ENCODE measurements around the gene ADGRA3.

The ADGRA3 gene

DNA sequence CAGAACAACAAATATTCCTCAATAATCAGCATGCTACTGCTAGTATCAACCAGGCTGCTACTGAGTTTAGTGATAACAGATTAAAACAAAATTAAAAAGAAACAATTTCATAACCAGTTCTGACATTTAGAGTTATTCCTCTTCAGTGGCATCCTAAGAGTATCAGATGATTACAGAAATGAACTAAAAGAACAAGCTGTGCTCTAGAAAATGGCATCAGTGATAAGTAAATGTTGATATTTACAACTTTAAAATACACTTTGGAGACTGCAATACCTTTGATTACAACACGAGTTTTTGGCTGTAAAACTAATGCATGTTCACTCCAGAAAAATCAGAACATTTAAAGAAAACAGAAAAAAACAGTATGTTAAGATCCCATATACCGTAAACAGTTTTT is 72.9 kb downstream of the ADGRA3 start:
- H3K4me3 ChIP-seq (replicated peaks; ENCODE audit: insufficient read depth, low read length), result no peak overlapping the region
- H3K27ac ChIP-seq (replicated peaks), result no peak overlapping the region
- DNase-seq (ENCODE audit: low read depth in 1 of 2, low spot score in 1 of 2), result no peak
- no peaks in the 10 kb centered on the region for H3K27me3 ChIP-seq (ENCODE audit: insufficient read depth, poor library complexity, severe bottlenecking)
- no peak for TF ChIP-seq POLR2AphosphoS5 (IDR thresholded peaks at IDR 0.05; ENCODE audit: low read depth)

DNA sequence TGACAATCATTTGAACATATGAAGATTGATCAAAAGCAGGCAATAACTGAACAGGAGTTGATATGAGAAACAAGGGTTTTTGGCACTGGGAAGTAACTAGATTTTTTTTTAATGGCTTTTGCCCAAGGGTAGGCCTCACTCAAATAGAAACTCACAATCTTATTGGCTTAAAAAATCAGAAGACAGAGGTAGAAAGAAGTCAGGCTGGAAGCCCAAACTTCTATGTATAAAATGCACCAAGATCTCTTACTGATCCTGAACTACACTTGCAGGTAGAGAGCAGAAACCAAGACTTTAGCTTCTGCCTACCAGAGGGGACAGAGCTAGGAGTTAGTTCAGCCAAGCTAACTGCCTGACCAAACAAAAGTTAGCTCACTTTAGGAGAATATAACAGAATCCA is 74.9 kb downstream of the ADGRA3 start:
- H3K27ac ChIP-seq (replicated peaks), result no peak overlapping the region
- no peak for DNase-seq (ENCODE audit: low read depth in 1 of 2, low spot score in 1 of 2)
- no peak for TF ChIP-seq GABPA (IDR thresholded peaks at IDR 0.05; ENCODE audit: low read depth)
- TF ChIP-seq, protein P1, sequence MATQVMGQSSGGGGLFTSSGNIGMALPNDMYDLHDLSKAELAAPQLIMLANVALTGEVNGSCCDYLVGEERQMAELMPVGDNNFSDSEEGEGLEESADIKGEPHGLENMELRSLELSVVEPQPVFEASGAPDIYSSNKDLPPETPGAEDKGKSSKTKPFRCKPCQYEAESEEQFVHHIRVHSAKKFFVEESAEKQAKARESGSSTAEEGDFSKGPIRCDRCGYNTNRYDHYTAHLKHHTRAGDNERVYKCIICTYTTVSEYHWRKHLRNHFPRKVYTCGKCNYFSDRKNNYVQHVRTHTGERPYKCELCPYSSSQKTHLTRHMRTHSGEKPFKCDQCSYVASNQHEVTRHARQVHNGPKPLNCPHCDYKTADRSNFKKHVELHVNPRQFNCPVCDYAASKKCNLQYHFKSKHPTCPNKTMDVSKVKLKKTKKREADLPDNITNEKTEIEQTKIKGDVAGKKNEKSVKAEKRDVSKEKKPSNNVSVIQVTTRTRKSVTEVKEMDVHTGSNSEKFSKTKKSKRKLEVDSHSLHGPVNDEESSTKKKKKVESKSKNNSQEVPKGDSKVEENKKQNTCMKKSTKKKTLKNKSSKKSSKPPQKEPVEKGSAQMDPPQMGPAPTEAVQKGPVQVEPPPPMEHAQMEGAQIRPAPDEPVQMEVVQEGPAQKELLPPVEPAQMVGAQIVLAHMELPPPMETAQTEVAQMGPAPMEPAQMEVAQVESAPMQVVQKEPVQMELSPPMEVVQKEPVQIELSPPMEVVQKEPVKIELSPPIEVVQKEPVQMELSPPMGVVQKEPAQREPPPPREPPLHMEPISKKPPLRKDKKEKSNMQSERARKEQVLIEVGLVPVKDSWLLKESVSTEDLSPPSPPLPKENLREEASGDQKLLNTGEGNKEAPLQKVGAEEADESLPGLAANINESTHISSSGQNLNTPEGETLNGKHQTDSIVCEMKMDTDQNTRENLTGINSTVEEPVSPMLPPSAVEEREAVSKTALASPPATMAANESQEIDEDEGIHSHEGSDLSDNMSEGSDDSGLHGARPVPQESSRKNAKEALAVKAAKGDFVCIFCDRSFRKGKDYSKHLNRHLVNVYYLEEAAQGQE (IDR thresholded peaks at IDR 0.05; ENCODE audit: insufficient replicate concordance, low read depth), result no peak
- TF ChIP-seq, protein P2, sequence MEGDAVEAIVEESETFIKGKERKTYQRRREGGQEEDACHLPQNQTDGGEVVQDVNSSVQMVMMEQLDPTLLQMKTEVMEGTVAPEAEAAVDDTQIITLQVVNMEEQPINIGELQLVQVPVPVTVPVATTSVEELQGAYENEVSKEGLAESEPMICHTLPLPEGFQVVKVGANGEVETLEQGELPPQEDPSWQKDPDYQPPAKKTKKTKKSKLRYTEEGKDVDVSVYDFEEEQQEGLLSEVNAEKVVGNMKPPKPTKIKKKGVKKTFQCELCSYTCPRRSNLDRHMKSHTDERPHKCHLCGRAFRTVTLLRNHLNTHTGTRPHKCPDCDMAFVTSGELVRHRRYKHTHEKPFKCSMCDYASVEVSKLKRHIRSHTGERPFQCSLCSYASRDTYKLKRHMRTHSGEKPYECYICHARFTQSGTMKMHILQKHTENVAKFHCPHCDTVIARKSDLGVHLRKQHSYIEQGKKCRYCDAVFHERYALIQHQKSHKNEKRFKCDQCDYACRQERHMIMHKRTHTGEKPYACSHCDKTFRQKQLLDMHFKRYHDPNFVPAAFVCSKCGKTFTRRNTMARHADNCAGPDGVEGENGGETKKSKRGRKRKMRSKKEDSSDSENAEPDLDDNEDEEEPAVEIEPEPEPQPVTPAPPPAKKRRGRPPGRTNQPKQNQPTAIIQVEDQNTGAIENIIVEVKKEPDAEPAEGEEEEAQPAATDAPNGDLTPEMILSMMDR (IDR thresholded peaks at IDR 0.05; ENCODE audit: insufficient read depth, low read length), result no peak
- TF ChIP-seq SPI1 (IDR thresholded peaks at IDR 0.05; ENCODE audit: borderline replicate concordance, low read depth), result no peak
- TF ChIP-seq POLR2AphosphoS5 (IDR thresholded peaks at IDR 0.05; ENCODE audit: low read depth), result no peak

DNA sequence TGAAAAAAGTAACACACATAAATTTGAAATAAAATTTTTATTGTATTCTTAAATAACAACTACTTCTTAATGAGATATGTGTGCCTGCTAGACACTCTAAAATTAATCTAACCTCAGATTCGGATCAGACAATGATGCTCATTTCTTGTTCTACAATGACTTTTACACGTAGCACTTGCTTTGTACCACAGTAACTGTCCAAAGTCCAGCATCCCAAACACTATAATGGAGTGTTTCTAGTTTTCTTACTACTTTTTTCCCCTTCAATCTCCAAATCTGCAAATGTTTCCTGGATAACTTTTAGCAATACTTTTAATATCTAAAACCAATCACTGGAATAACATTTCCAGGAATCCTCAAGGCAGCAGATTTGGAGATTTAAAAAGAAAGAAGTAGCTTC is 75.9 kb downstream of the ADGRA3 start:
- Histone ChIP-seq H3K27ac (replicated peaks) (no peak overlapping the region), H3K27me3 (ENCODE audit: insufficient read depth, poor library complexity, severe bottlenecking) (no peaks in the 10 kb centered on the region)
- TF ChIP-seq, protein P2 (IDR thresholded peaks at IDR 0.05; ENCODE audit: insufficient read depth, low read length), result no peak
- no peak for TF ChIP-seq POLR2AphosphoS5 (IDR thresholded peaks at IDR 0.05; ENCODE audit: low read depth)
- TF ChIP-seq GABPA (IDR thresholded peaks at IDR 0.05; ENCODE audit: low read depth), result no peak
- TF ChIP-seq, protein P1 (IDR thresholded peaks at IDR 0.05; ENCODE audit: insufficient replicate concordance, low read depth), result no peak
- TF ChIP-seq SPI1 (IDR thresholded peaks at IDR 0.05; ENCODE audit: borderline replicate concordance, low read depth), result no peak

More for the DNA sequence above, 74.9 kb downstream of the ADGRA3 start:
- Histone ChIP-seq H3K27me3 (ENCODE audit: insufficient read depth, poor library complexity, severe bottlenecking) (no peaks in the 10 kb centered on the region), H3K4me3 (replicated peaks; ENCODE audit: insufficient read depth, low read length) (no peak overlapping the region)

DNA sequence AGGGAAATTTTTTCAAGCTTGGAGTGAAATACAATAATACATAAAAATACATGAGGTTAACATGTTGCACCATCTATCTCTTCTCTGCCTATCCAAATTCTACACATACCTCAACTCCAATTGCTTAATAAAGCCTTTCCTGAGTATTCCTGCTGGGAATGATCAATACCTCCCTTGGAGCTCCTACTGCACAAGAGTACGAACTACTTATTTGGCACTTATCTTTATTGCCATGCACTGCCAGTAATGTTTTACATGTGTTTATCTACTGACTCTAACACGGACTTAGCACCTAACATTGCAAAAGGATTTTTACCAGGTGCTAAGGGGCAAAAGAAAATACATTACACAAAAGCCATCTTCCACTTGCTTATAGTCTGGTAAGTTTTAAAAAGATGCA is 80.2 kb downstream of the ADGRA3 start:
- TF ChIP-seq, protein P1 (IDR thresholded peaks at IDR 0.05; ENCODE audit: insufficient replicate concordance, low read depth), result no peak
- TF ChIP-seq, protein P2 (IDR thresholded peaks at IDR 0.05; ENCODE audit: insufficient read depth, low read length), result no peak
- TF ChIP-seq GABPA (IDR thresholded peaks at IDR 0.05; ENCODE audit: low read depth), result no peak
- no peak for TF ChIP-seq SPI1 (IDR thresholded peaks at IDR 0.05; ENCODE audit: borderline replicate concordance, low read depth)
- no peak for TF ChIP-seq POLR2AphosphoS5 (IDR thresholded peaks at IDR 0.05; ENCODE audit: low read depth)

More for the DNA sequence above, 75.9 kb downstream of the ADGRA3 start:
- no peak for DNase-seq (ENCODE audit: low read depth in 1 of 2, low spot score in 1 of 2)
- no peak overlapping the region for H3K4me3 ChIP-seq (replicated peaks; ENCODE audit: insufficient read depth, low read length)

More for the DNA sequence above, 80.2 kb downstream of the ADGRA3 start:
- Histone ChIP-seq H3K4me3 (replicated peaks; ENCODE audit: insufficient read depth, low read length) (no peak overlapping the region), H3K27me3 (ENCODE audit: insufficient read depth, poor library complexity, severe bottlenecking) (no peaks in the 10 kb centered on the region), H3K27ac (replicated peaks) (no peak overlapping the region)
- no peak for DNase-seq (ENCODE audit: low read depth in 1 of 2, low spot score in 1 of 2)
